Activated CD8-positive, alpha-beta memory T cell treated with anti-CD3 and anti-CD28 coated beads for 48 hours (primary cell): ENCODE measurements around the gene DOK3.
"Not testable (repeated sequence)": the region's sequence is repeated elsewhere in the genome, so short reads cannot be mapped to it uniquely, and the experiment has no call there.

Experiments used
- DNase-seq, 3 experiments: peaks; one replicate each; pipeline ENCODE4 v3.0.0-alpha.2; 2020; ENCODE audit warnings: low read depth in 2 of 3, low spot score in 2 of 3

Gene DOK3

GRCh38 chr5:177535125-177535524 is 25.5 kb upstream of the DOK3 start:
- DNase-seq, result no peak

GRCh38 chr5:177534433-177534832 is 24.8 kb upstream of the DOK3 start:
- DNase-seq, result not testable (repeated sequence)

GRCh38 chr5:177531209-177531940 is 21.7 kb upstream of the DOK3 start:
- DNase-seq, result no peak

GRCh38 chr5:177530638-177531037 is 21.0 kb upstream of the DOK3 start:
- DNase-seq, result no peak

GRCh38 chr5:177529247-177530203 is 19.9 kb upstream of the DOK3 start:
- DNase-seq, result no peak

- no peak for DNase-seq
Measured at GRCh38 chr5:177528631-177529030, 19.0 kb upstream of the DOK3 start.

- no peak for DNase-seq
Measured at GRCh38 chr5:177527595-177527994, 18.0 kb upstream of the DOK3 start.

GRCh38 chr5:177526791-177527190 is 17.2 kb upstream of the DOK3 start:
- DNase-seq, result no peak

GRCh38 chr5:177526191-177526590 is 16.6 kb upstream of the DOK3 start:
- no peak for DNase-seq

GRCh38 chr5:177524941-177525655 is 15.5 kb upstream of the DOK3 start:
- no peak for DNase-seq

- DNase-seq, result no peak
Measured at GRCh38 chr5:177524539-177524900, 14.9 kb upstream of the DOK3 start.

GRCh38 chr5:177523711-177524538 is 14.3 kb upstream of the DOK3 start:
- no peak for DNase-seq

GRCh38 chr5:177520916-177521513 is 11.4 kb upstream of the DOK3 start:
- DNase-seq, result no peak

GRCh38 chr5:177520271-177520670 is 10.6 kb upstream of the DOK3 start:
- DNase-seq, result no peak

- no peak for DNase-seq
Measured at GRCh38 chr5:177519463-177520235, 10.0 kb upstream of the DOK3 start.

- peak; percentile 78 to 92 (median 91) for DNase-seq
Measured at GRCh38 chr5:177516601-177517568, 7.3 kb upstream of the DOK3 start, which contains the start of gene DDX41. DDX41 (minus strand) TSS chr5:177516961; CDS start chr5:177516945, 16 bp downstream.

- DNase-seq, result no peak
Measured at GRCh38 chr5:177515580-177515979, 6.0 kb upstream of the DOK3 start.

- DNase-seq, result no peak
Measured at GRCh38 chr5:177514541-177514940, 4.9 kb upstream of the DOK3 start.
